NCI-H2107 treated with DMSO at 0.1 percent for 48 hours (cell line): ENCODE results near the gene FAM180A.
A peak's percentile ranks its signal among the peaks of the same experiment; 100 is the strongest.

Experiments used
- DNase-seq: peaks from one replicate; lab custom pipeline; 2025; ENCODE audit not compliant: unreplicated experiment; lab: John Stamatoyannopoulos, UW

Gene FAM180A

DNA sequence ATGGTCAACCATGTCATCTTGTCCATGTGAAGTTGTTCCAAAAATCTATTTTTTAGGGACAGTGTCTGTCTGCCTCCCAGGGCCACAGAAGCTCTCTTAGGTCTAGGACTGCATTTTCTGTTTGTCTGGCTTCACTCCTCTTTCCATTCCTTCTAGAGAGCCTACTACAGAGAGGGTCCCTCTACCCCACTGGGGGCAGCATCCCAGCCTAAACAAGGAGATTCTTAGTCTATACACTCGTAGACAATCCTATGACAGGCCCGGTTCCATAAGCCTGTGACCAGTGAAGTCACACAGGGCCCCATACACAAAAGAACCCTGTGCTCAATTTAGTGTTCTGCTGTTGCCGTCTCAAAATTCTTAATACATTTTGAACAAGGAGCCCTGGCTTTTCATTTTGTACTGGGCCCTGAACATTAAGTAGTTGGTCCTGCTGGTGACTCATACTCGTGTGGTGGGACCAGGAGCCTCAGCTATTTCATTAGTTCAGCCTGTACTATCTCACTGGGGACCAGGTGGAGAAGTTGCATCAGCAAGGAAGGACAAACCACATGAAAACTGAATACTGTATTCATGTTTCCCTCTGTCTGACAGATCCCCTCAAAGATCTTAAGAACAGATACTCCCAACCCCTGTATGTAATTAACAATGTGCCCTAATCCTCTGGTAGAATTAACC is 23.5 kb upstream of the FAM180A start:
- DNase-seq: no peak

DNA sequence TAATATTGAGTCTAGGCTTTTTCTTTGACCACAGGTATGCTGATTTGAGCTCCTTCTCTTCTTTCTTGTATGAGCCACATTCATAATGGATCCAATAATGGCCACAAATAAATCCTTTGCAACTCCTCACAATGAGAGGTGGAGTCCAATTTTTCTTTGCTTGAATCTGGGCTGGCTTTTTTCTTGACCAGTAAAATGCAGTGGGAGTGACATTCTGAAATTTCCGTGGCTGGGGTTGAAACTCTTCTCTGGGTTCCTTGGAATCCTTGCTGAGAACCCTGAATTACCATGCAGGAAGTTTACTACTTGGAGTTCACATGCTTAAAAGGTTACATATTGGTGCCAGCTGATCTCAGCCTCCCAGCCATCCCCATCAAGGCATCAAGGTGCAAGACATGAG is 22.4 kb upstream of the FAM180A start:
- DNase-seq: no peak

DNA sequence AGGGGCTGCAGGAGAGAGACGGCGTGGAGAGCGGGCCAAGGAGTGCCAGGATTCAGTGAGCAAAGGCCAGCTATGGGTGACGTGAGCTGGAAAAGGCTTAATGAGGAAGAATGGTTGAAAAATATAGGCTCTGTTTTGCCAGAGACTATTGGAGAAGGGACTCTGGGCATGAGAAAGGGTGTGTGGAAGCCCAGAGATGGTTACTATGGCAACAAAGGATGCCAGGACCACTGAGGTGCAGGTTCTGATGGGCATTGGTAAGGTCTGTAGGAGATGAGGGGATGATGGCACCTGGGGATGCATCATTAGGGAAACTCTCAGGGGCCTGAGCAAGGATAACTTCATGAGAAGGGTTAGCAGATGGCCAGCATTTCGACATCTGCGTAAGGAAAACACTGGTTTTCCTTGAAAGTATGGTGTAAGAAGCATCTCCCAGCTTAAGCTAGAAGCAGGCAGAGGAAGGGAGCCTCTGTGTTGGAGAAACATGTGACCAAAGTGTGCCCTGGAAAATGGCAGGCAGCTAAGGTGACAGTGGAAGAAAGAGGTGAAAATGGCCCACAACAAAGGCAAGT is 21.6 kb upstream of the FAM180A start:
- no peak for DNase-seq

DNA sequence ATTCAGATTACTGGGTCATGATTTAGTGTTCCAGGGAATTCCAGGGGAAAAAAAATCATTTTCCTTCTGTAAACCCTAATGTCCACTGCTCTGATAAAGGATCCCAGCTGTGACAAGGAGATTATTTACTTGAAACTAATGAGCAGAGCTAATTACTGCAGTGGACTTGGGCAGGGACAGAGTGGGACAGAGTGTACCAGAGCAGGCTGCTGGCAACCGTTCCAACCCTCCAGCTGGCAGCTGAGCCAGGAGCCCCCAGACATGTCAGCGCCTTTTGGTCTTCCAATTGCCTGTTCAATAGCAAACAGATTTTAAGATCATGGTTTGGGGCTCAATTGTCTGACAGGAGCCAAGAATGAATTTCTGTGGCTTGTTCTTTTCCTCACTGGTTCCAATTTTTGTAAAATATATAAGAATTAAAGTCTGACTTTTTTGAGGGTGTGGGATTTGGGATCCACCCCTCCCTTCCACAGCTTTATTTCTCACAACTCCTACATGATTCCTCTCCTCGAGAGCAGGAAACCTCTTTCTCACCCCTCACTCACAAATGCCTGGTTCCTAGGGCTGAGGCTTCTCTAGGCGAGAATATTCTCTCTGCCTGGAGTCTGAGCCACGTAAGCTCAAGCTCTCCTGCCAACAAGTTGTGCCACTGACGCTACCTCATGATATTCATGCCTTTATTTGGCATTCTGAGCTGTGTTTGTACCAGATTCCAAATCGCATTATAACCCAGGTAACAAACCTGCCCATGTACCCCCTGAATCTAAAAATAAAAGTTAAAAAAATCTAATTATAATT is 20.6 kb upstream of the FAM180A start:
- no peak for DNase-seq

DNA sequence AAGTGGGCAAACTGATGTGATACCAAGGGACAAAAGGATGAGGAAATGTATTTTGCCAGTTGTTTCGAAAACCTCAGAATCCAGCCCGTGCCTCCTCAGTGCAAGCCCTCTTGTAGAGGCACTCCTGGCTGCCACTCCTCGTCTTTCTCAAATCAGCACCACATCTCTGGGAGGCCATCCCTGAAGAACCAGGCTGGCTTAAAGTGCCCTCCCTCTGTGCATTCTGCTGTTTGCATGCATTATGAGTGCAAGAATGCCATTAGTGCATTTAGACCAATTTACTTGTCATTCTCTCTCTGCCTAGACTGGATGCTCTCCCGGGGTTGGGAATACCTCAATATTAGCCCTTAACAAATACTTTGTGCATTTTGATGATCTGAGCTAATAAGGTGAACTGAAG is 19.9 kb upstream of the FAM180A start:
- DNase-seq: no peak

DNA sequence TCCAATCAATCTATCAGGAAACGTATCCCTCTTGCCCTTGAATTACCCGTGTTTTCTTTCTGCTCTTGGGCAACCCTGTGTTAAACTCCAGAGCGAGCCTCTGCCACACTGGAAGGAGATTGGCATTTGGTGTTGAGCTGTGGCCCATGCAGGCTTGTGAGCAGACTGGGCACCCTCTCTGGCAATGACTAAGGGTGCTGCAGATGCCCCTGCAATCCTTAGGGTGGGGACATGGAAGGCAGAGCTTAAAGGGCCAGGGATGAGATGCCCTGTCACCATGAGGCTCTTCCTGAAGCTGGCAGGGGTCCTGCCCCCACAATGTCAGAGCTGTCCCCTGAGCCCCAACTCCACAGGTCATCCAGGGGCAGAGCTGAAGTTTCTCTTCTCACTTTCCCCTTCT is 19.5 kb upstream of the FAM180A start:
- DNase-seq: no peak

DNA sequence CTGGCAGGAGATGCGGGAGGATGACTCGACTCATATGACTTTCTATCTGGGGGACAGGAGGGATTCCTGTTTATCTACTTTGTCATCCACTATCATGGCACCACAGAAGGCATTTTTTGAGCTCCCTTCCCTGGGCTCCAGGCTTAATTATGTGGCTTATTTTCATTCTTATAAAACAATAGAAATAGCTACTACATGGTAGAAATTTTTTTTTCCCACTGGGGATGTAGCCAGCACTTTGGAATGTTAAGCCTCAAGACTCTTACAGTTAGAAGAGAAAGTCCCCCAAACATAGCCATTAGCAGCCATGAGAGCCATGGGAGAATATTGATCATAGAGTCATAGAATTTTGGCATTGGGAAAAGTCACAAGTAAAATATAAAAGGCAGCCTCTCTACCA is 14.6 kb upstream of the FAM180A start:
- DNase-seq: no peak

DNA sequence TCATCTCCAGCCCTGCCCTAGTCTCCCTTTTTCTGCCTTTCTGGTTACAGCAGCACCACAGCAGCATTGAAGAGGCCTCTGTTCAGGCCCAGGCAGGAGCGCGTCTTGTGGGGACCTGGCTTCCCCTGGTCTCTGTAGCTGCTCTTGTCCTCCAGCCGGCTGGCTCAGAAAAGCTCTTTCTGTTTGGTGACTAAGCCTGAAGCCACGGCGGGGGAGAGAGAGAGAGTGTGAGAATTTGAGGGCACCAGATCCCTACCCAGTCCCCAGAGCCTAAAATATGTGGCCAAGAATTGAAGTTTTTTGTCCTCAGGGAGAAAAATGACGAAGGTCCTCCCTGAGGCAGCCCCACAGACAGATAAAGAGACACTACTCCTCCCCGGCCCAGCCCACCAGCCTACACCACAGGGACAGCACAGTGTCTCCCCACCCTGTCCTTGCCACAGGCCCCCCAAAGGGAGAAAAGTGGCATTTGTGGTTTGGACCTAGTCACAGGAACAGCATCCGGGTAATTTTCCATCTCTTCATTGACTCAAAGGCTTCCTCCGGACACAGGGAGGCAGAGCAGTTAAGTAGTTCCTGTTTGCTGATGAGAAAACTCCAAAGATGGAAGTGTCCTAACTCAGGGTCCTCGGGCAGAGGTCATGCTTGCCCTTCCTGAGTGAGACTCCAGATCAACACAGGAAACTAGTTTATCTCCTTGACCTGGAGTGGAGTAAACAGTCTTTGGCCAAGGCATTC is 13.3 kb upstream of the FAM180A start:
- DNase-seq: no peak

DNA sequence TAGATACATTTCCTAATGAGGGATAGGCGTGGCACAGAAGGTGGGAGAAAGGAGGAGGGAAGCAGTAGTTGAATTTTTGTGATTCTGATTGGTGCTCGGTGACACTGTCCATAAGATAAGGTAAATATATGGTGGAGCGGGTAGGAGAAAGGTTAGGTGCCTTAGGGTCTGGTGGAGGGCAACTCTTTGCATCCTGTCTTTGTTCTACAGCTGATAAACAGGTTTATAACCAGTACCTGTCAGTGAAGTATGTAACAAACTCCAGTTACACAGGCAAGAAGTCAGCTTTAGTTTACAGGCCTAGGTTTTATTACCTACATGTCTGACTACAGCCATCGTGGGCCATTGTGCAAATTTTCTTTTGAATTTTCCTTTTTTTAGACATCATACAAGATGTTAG is 10.9 kb upstream of the FAM180A start:
- no peak for DNase-seq

DNA sequence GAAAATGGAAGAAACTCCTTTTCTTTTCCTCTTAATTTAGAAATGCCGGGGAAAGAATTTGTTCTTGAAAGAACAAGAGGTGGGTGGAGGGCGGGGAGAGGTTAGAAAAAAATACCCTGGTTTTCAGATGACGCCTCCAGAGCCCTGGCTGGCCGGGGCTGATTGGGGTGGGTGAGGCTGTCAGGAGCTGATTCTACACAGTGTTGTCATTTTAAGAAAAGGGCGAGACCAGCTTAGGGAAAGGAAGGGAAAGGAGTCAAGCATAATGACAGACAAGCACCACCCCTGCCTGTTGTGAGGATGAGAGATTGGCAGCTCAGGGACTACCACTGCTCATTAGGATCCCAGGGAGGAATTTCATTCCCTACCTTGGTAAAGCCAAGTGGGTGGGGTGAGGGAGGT is 9.9 kb upstream of the FAM180A start:
- no peak for DNase-seq

DNA sequence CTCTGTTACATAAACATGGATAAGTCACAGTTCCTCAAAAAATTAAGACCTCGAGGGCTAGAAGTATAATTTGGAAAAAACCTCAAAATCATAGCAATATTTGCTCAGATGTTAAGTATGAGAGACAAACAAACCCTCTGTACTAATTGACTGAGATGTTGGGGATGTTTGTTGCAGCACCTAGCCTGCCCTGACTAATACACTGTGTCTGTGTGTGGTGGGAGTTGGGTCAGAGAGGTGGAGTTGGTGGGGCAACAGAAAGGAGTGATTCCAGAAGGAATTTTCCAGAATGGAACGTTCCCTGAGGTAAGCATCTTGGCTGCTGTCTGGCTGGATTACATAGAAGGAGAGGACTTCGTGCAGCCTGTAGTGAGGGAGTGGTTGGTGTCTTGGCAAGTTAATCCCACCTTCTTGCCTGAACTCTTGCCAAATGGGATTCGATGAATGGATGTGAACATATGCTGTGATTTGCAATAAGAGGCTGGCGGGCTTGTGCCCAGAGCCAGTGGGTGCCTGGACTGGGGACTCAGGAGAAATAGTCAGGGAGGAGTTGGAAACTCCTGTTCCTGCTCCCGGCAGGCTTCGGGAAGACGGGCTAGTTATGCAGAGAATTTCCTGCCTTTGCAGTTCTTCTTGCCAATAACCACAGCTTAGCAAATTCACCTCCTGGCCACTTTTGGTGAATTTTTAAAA is 9.3 kb upstream of the FAM180A start:
- DNase-seq: no peak

DNA sequence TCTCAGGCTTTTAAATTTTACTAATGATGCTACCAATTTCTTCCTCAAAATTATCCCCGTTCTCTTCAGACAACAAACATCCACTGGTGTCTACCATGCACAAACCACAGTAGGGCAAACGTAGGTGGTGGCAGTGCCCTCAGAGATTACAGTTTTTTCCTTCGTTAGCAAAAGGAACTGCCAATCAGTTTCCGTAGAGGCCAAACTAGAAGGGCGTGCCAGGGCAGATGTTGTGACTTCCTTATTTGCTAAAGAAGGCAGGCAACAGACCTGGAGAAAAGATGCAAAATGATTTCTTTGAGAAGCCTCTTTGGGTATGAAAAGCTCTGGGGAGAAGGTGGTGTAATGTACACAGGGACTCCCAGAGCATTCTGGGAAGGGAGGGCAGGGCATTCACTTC is 7.6 kb upstream of the FAM180A start:
- DNase-seq: no peak

DNA sequence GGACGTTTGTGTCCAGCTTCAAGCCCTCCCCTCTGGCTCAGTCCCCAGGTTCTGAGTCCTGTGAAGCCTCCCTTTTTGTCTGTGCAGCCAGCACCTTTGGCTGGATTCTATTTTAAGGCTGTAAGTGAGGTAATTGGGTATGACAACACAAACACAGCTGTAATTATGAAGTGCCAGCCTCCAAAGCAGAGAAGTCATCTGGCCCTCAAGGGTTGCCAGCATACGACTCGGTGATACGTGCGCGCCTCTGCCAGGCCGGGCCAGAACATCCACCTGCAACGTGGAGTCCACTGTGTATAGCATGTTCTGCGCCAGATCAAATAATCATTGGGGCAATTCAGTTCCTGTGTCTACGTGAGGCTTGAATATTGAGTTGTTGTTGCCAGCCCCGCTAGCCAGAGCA is 6.7 kb upstream of the FAM180A start:
- no peak for DNase-seq

DNA sequence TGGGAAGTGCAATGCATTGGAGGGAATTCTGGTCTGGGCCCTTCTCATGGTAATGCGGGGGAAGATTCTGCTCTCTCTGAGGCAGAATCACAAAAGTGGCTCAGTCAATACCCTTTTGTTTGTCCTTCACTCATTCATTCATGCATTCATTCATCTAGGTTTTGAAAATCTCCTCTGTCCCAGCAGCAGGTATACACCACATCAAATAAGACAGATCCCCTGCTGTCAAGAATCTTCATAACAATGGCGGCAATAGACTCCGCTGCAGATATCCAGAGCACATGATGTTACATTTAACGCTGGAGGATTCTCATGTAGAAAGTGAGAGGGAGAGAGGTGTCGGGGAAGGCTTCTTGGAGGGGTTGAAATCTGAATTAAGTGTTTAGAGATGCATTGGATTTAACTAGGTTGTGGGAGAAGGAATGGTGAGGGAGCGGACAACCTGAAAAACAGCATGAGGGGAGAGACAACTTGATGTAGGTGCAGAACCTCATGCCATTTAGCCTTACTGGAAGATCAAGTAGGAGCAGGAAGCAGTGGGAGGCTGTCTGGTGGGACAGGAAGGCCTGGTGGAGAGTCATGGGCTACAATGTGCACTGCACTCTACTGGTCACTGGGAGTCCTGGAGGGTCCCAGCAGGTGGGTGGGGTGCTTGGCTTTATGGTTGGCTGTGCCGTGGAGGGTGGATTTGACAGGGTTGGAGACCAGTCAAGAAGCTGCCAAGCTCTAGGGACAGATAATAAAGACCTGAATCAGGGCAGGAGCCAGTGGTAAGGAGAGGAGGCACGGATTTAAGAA is 5.2 kb upstream of the FAM180A start:
- no peak for DNase-seq

DNA sequence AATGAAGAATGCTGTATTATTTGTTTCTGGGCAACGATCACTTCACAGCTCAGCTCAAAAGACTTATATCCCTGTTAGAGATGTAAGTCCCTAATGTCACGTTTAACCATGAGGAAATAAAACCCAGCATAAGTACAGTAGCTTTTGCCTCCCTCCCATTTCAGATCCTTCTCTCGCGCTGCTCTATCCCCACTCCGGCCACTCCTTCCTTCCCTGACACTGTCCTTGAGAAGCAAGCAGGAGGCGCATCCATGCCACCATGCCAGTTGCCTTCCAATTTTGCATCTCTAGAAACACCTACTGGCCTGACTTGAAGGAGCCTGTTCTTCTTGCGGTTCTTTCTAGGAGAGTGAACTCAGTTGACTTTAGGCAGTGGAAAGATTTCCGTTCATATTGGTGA is 1.2 kb downstream of the FAM180A start:
- DNase-seq: no peak

DNA sequence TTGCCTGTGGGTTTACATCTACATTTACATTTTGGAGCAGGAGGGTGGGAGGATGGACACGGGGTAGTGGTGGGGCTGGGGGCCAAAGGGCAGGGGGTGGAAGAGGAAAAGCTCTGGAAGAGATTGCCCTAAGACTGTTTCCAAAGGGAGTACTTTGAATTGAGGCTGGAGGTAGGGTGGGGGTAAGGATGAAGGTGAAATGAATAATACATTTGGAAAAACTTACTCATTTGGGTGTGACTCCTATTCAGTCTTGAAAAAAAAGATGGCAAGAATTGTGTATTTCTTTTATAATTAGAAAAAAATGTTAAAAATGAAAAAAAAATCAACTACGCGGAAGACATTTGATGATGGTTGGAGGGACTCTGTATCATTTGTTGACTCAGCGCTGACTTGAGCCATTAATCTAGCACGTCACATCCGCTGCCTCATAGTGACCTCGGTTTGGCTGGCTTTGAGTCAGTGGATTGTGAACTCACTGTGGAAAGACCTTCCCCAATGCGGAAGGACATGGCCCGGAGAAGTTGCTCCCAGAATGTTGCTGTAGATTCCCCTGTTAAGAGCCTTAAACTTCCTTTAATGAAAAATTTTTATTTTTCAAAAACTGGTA is 2.8 kb downstream of the FAM180A start:
- no peak for DNase-seq

DNA sequence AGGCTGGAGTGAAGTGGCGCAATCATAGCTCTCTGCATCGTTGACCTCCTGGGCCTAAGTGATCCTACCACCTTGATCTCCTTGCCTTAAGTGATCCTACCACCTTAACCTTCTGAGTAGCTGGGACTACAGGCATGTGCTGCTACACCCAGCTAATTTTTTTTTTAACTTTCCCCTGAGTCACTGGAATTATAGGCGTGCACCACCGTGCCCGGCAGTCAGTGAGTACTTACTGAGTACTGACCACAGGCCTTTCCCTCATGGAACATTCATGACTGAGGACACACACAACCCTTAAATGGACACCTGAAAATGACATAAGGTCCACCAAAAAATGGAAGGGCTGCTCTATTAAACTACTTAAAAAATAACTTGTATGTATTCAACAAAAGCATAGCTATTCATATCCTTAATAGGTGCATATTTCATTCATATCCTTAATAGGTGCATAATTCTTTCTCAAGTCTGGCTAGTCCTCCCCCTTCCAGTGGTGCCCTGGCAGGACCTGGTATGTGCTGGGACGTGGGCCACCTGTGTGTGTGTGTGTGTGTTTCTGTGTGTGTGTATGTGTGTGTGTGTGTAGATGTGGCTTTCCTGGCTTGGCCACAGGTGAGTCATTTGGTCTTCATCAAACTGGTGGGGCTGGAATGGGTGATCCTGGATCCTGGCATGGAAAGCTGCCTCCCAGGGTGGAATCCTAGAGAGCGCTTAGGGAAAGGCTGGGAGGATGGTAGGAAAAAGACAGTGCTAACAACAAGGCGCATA is 3.5 kb downstream of the FAM180A start:
- no peak for DNase-seq

DNA sequence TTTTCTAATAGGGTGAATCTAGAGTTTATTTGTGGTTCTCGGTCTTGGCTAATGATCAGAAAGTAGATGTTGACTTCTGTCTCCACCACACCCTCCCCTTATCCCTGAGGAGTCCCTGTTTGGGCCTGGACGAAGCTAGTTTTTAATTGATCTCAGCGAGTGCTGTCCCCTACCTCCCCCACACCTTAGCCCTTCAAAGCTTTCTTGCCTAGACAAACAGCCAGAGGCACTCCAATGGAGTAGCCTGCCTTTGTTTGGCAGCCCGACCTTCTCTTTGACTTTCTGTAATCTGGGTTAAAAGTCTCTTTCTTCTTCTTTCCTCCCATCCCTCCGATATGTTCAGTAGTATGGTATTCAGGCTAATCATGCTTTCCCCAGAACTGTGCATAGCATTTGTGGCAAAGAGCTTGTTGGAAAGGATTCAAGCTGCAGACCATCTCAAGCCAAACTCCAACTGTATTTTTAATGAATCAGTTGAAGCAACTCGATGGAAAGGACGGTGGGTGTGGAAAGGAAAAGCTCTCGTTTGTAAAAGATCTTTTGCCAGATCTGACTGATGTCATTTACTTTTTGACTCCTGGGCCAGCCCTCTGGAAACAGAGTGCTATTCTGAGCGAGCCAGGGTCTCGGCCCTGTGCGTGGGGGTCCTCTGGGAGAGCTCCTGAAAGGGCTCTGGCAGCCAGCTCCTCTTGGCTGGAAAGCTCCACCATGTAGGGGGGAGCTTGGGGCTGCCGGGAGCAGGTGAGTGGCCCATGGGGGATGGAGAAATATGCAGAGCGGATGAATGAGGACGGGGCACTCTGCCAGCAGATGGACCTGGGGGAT is 4.5 kb downstream of the FAM180A start:
- DNase-seq: peak; percentile 35
